Measurements from ENCODE around the gene FAM118A. TPM values are rescaled to one million over a fixed set of nuclear protein-coding genes. Genes with fewer than 3 reads are reported as not detected.
"Not testable (repeated sequence)": the region's sequence is repeated elsewhere in the genome, so short reads cannot be mapped to it uniquely, and the experiment has no call there.

FAM118A gene
- total RNA-seq, 1 donor from 2014 or later: 28.2 TPM

DNA sequence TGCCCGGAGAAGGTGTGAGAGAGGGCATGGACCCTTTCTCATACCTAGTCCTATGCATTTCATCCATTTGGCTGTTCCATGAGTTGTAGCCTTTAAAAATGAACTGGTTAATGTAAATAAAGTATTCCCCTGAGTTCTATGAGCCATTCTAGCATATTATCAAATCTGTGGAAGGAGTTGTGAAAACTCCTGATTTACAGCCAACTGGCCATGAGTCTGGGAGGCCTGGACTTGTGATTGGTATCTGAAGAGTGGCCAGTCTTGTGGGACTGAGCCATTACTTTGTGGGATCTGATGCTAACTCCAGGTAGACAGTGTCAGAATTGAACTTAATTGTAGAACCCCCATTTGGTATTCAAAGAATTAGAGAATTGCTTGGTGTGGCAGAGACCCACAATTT lies 48.4 kb downstream of the FAM118A start:
- no peak for FAIRE-seq
- no peak overlapping the region for H3K4me3 ChIP-seq (ENCODE audit: low read depth, low read length)
- no peak for DNase-seq (ENCODE audit: low read depth)
- TF ChIP-seq, protein P1, sequence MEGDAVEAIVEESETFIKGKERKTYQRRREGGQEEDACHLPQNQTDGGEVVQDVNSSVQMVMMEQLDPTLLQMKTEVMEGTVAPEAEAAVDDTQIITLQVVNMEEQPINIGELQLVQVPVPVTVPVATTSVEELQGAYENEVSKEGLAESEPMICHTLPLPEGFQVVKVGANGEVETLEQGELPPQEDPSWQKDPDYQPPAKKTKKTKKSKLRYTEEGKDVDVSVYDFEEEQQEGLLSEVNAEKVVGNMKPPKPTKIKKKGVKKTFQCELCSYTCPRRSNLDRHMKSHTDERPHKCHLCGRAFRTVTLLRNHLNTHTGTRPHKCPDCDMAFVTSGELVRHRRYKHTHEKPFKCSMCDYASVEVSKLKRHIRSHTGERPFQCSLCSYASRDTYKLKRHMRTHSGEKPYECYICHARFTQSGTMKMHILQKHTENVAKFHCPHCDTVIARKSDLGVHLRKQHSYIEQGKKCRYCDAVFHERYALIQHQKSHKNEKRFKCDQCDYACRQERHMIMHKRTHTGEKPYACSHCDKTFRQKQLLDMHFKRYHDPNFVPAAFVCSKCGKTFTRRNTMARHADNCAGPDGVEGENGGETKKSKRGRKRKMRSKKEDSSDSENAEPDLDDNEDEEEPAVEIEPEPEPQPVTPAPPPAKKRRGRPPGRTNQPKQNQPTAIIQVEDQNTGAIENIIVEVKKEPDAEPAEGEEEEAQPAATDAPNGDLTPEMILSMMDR (IDR thresholded peaks at IDR 0.05; ENCODE audit: insufficient read depth, low read length, severe bottlenecking): no peak
- H3K36me3 ChIP-seq (ENCODE audit: control insufficient read depth, insufficient read depth, low read length): no peaks in the 10 kb centered on the region
- H3K27me3 ChIP-seq (ENCODE audit: control insufficient read depth, insufficient read depth, low read length): peaks cover 2% of the 10 kb centered on the region

DNA sequence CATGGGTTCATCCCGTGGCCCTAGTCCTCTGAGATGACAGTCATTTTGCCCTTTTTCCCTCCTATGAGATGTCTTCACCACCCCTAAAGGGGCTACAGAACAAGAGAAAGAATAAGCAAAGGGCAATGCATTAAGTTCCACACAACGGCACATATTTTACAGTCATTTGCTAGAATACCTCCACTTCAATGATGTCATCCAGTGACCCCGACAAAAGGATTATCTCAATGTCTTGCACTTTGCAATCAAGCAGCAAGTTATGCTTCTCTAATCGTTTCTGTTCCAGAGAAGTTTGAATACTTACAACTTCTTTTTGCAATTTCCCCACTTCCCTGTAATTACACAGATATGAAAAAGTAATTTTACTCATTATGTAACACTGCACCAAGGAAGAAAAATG lies 49.9 kb downstream of the FAM118A start:
- Histone ChIP-seq H3K4me3 (ENCODE audit: low read depth, low read length) (no peak overlapping the region), H3K27me3 (ENCODE audit: control insufficient read depth, insufficient read depth, low read length) (peaks cover 2% of the 10 kb centered on the region), H3K36me3 (ENCODE audit: control insufficient read depth, insufficient read depth, low read length) (no peaks in the 10 kb centered on the region)
- DNase-seq (ENCODE audit: low read depth) (no peak), FAIRE-seq (no peak)
- TF ChIP-seq, protein P1 (IDR thresholded peaks at IDR 0.05; ENCODE audit: insufficient read depth, low read length, severe bottlenecking): no peak

DNA sequence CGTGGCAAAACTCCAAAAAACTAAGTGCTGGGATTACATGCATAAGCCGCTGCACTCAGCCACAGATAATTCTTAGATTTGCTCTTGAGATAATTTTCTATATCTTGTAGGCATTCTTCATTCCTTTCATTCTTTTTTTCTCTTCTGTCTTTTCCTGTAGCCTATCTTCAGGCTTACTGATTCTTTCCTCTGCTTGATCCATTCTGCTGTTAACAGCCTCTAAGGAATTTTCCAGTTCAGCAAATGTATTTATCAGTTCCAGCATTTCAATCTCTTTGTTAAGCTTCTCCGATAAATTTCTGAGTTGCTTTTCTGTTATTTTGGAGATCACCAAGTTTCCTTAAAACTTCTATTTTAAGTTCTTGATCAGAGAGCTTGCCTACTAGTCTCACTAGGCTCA lies 57.0 kb downstream of the FAM118A start:
- DNase-seq (ENCODE audit: low read depth) (no peak), FAIRE-seq (no peak)
- no peak overlapping the region for H3K4me3 ChIP-seq (ENCODE audit: low read depth, low read length)

DNA sequence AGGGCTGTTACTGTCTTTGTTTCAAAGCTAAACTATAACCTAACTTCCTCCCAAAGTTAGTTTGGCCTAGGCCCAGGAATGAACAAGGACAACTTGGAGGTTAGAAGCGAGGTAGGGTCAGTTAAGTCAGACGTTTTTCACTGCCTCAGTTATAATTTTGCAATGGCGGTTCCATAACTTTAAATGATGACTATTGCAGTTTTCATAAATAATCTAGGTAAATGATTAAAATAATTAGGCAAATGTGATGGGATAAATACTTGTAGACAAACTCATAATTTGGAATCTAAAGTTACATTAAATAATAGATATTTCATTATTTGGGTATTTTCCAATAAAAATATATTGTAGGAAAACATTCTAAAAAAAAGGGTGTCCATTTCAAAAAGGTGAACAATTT lies 63.9 kb downstream of the FAM118A start:
- H3K4me3 ChIP-seq (ENCODE audit: low read depth, low read length); FAIRE-seq; DNase-seq (ENCODE audit: low read depth); H3K36me3 ChIP-seq (ENCODE audit: control insufficient read depth, insufficient read depth, low read length); H3K27me3 ChIP-seq (ENCODE audit: control insufficient read depth, insufficient read depth, low read length): not testable (repeated sequence)

More for the DNA sequence above, 57.0 kb downstream of the FAM118A start:
- H3K36me3 ChIP-seq (ENCODE audit: control insufficient read depth, insufficient read depth, low read length): no peaks in the 10 kb centered on the region
- H3K27me3 ChIP-seq (ENCODE audit: control insufficient read depth, insufficient read depth, low read length): no peaks in the 10 kb centered on the region
- TF ChIP-seq, protein P1 (IDR thresholded peaks at IDR 0.05; ENCODE audit: insufficient read depth, low read length, severe bottlenecking): no peak

DNA sequence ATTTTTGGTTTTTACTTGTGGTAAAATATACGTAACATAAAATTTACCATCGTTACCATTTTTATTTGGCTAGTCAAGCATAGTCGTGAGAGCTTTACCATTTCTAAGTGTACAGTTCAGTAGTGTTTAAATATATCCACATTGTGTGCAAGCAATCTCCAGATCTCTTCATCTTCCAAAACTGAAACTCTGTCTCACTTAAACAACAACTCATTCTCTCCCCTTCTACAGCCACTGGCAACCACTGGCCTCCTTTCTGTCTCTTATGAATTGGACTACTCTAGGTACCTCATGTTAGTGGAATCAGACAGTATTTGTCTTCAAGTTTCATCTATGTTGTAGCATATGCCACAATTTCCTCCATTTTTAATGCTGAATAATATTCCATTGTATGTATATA lies 66.3 kb downstream of the FAM118A start:
- Histone ChIP-seq H3K4me3 (ENCODE audit: low read depth, low read length) (no peak overlapping the region), H3K36me3 (ENCODE audit: control insufficient read depth, insufficient read depth, low read length) (no peaks in the 10 kb centered on the region), H3K27me3 (ENCODE audit: control insufficient read depth, insufficient read depth, low read length) (no peaks in the 10 kb centered on the region)
- DNase-seq (ENCODE audit: low read depth): no peak
- FAIRE-seq: no peak
- TF ChIP-seq, protein P1 (IDR thresholded peaks at IDR 0.05; ENCODE audit: insufficient read depth, low read length, severe bottlenecking): no peak

DNA sequence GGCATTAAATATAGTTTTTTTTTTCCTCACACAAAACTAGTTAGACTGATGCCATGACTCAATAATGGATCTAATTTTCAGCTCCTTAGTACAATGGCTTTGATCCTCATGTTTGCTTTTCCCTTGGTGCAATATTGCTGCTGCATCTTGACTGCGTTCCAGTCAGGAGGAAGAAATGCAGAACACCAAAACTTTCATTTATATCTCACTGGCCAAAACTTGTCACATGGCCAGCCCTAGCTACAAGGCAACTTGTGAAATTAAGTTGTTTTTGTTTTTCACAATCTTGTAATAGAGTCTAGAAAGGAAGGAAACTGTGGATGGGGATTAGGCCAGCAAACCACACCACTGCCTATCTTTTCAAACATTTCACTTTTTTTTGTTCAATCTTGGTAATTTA lies 67.0 kb downstream of the FAM118A start:
- no peak for FAIRE-seq
- Histone ChIP-seq H3K27me3 (ENCODE audit: control insufficient read depth, insufficient read depth, low read length) (no peaks in the 10 kb centered on the region), H3K36me3 (ENCODE audit: control insufficient read depth, insufficient read depth, low read length) (no peaks in the 10 kb centered on the region), H3K4me3 (ENCODE audit: low read depth, low read length) (no peak overlapping the region)
- DNase-seq (ENCODE audit: low read depth): no peak
- TF ChIP-seq, protein P1 (IDR thresholded peaks at IDR 0.05; ENCODE audit: insufficient read depth, low read length, severe bottlenecking): no peak
